ENCODE results near the gene CHD3. TPM values are rescaled to one million over a fixed set of nuclear protein-coding genes. Genes with fewer than 3 reads are reported as not detected.
A peak's percentile ranks its signal among the peaks of the same experiment; 100 is the strongest.

CHD3 gene
- total RNA-seq = 100 to 1,000 TPM; 274 to 287 TPM
- polyA plus RNA-seq = 10 to 100 TPM in 1 of 2 donors, under 1 TPM in 1; 0.84 to 24.4 TPM

GRCh38 chr17:7888184-7888920 is at the start of gene CHD3:
CHD3 (plus strand) TSS chr17:7888789; CDS start chr17:7889001, 212 bp downstream.
- H3K27ac Mint-ChIP-seq = peak within 1 kb of the TSS in 3 of 7 donors; percentile 68 to 84 (median 70)
- Histone ChIP-seq H3K27me3 (ENCODE audit: insufficient read depth, low read length) (no peaks in the 10 kb centered on the region), H3K36me3 (ENCODE audit: insufficient read depth, low read length) (peaks cover 32% of the 10 kb centered on the region), H3K9me3 (ENCODE audit: control insufficient read depth in 1 of 2, low read length in 2 of 2) (no peaks in the 10 kb centered on the region), H3K4me1 (ENCODE audit: insufficient read depth, low read length) (peaks cover 39% of the 10 kb centered on the region), H3K4me3 (ENCODE audit: low read length in 2 of 2) (peak within 1 kb of the TSS; percentile 86 to 96), H3K27ac (ENCODE audit: low read depth, low read length) (peak within 1 kb of the TSS; percentile 65)
- H3K27me3 Mint-ChIP-seq = no peaks in the 10 kb centered on the region
- ChIA-PET CTCF (ENCODE audit: partially characterized antibody) (interaction anchor here (1.6 kb wide), 2 partner anchors 24 to 100 kb away, joined by 5 to 8 read pairs; no protein-coding TSS in a partner anchor), POLR2A (ENCODE audit: partially characterized antibody) (interaction anchor here (0.6 to 1.4 kb wide), 10 partner anchors 8 to 102 kb away, joined by 3 to 5 read pairs (median 3); partner anchors contain the start of gene RNF227)
- H3K4me3 Mint-ChIP-seq = peak within 1 kb of the TSS in 3 of 8 donors; percentile 13 to 31 (median 17)
- H3K36me3 Mint-ChIP-seq = peaks cover 21 to 41% of the 10 kb centered on the region in 2 donors
- intact Hi-C loops (cut with micrococcal nuclease) = no loop called here
- peaks cover 10 to 16% (median 12%) of the 10 kb centered on the region in 4 donors for H3K4me1 Mint-ChIP-seq
- DNase-seq = peak; percentile 36 to 63 (median 43)
- H3K9me3 Mint-ChIP-seq = no peaks in the 10 kb centered on the region

- H3K4me3 ChIP-seq (ENCODE audit: low read length in 2 of 2) = no peak overlapping the region
- Mint-ChIP-seq H3K27me3 (peaks cover 0 to 3% of the 10 kb centered on the region in 2 donors), H3K4me3 (peak overlapping the region in 6 of 8 donors; percentile 37 to 90 (median 58)), H3K9me3 (peaks cover 0 to 3% (median 0%) of the 10 kb centered on the region in 8 donors), H3K36me3 (peaks cover 0 to 51% of the 10 kb centered on the region in 2 donors), H3K4me1 (peaks cover 43 to 94% (median 59%) of the 10 kb centered on the region in 4 donors), H3K27ac (peak overlapping the region; percentile 43 to 100 (median 100))
- CTCF ChIA-PET (ENCODE audit: partially characterized antibody) = interaction anchor here (1.0 to 1.3 kb wide), 2 partner anchors 12 to 18 kb away, joined by 3 read pairs; partner anchors contain the start of gene NAA38
- H3K27me3 ChIP-seq (ENCODE audit: insufficient read depth, low read length) = no peaks in the 10 kb centered on the region
- DNase-seq = peak in 1 of 5 donors; percentile 47
- peak overlapping the region; percentile 99 for H3K27ac ChIP-seq (ENCODE audit: low read depth, low read length)
- no peaks in the 10 kb centered on the region for H3K36me3 ChIP-seq (ENCODE audit: insufficient read depth, low read length)
- H3K9me3 ChIP-seq (ENCODE audit: control insufficient read depth in 1 of 2, low read length in 2 of 2) = no peaks in the 10 kb centered on the region
- intact Hi-C loops (cut with micrococcal nuclease) = no loop called here
- POLR2A ChIA-PET (ENCODE audit: partially characterized antibody) = interaction anchor here (9.0 kb wide), 1 partner anchor 8 kb away, joined by 238 read pairs; no protein-coding TSS in a partner anchor
- H3K4me1 ChIP-seq (ENCODE audit: insufficient read depth, low read length) = peaks cover 55% of the 10 kb centered on the region
These were observed 49.3 kb upstream of the CHD3 start for GRCh38 chr17:7839190-7839875.

GRCh38 chr17:7839876-7840261 is 48.7 kb upstream of the CHD3 start:
- H3K36me3 Mint-ChIP-seq = peaks cover 0 to 51% of the 10 kb centered on the region in 2 donors
- ChIA-PET POLR2A (ENCODE audit: partially characterized antibody) (interaction anchor here (4.3 to 4.5 kb wide), 2 partner anchors 11 to 18 kb away, joined by 23 to 45 read pairs; partner anchors contain the start of genes CYB5D1, NAA38 and TMEM88), CTCF (ENCODE audit: partially characterized antibody) (interaction anchor here (1.3 to 1.4 kb wide), 2 partner anchors 11 to 17 kb away, joined by 3 to 6 read pairs; partner anchors contain the start of gene NAA38)
- intact Hi-C loops (cut with micrococcal nuclease) = loop anchor here (5.0 to 10.0 kb wide), 3 partner anchors 153 to 605 kb away; partner anchors contain the start of genes CTC1, DVL2, PFAS and PHF23
- no peak overlapping the region for H3K4me3 ChIP-seq (ENCODE audit: low read length in 2 of 2)
- peaks cover 56% of the 10 kb centered on the region for H3K4me1 ChIP-seq (ENCODE audit: insufficient read depth, low read length)
- H3K9me3 Mint-ChIP-seq = peaks cover 0 to 3% (median 0%) of the 10 kb centered on the region in 8 donors
- H3K27ac Mint-ChIP-seq = peak overlapping the region; percentile 99 to 100 (median 100)
- H3K4me3 Mint-ChIP-seq = peak overlapping the region in 6 of 8 donors; percentile 17 to 90 (median 51)
- H3K36me3 ChIP-seq (ENCODE audit: insufficient read depth, low read length) = no peaks in the 10 kb centered on the region
- peak in 2 of 5 donors; percentile 37 to 38 for DNase-seq
- H3K4me1 Mint-ChIP-seq = peaks cover 43 to 90% (median 60%) of the 10 kb centered on the region in 4 donors
- no peaks in the 10 kb centered on the region for H3K9me3 ChIP-seq (ENCODE audit: control insufficient read depth in 1 of 2, low read length in 2 of 2)
- no peaks in the 10 kb centered on the region for H3K27me3 ChIP-seq (ENCODE audit: insufficient read depth, low read length)
- peak overlapping the region; percentile 99 for H3K27ac ChIP-seq (ENCODE audit: low read depth, low read length)
- peaks cover 0 to 3% of the 10 kb centered on the region in 2 donors for H3K27me3 Mint-ChIP-seq

GRCh38 chr17:7840441-7840840 is 48.1 kb upstream of the CHD3 start:
- Mint-ChIP-seq H3K9me3 (peaks cover 0 to 1% (median 0%) of the 10 kb centered on the region in 8 donors), H3K4me1 (peaks cover 45 to 85% (median 62%) of the 10 kb centered on the region in 4 donors), H3K4me3 (peak overlapping the region in 7 of 8 donors; percentile 62 to 98 (median 88)), H3K36me3 (peaks cover 0 to 45% of the 10 kb centered on the region in 2 donors), H3K27ac (peak overlapping the region; percentile 99 to 100 (median 100)), H3K27me3 (peaks cover 0 to 3% of the 10 kb centered on the region in 2 donors)
- Histone ChIP-seq H3K27ac (ENCODE audit: low read depth, low read length) (peak overlapping the region; percentile 99), H3K4me1 (ENCODE audit: insufficient read depth, low read length) (peaks cover 62% of the 10 kb centered on the region), H3K9me3 (ENCODE audit: control insufficient read depth in 1 of 2, low read length in 2 of 2) (no peaks in the 10 kb centered on the region), H3K27me3 (ENCODE audit: insufficient read depth, low read length) (no peaks in the 10 kb centered on the region), H3K4me3 (ENCODE audit: low read length in 2 of 2) (no peak overlapping the region), H3K36me3 (ENCODE audit: insufficient read depth, low read length) (no peaks in the 10 kb centered on the region)
- ChIA-PET CTCF (ENCODE audit: partially characterized antibody) (interaction anchor here (0.6 to 1.4 kb wide), 5 partner anchors 9 to 26 kb away, joined by 3 to 6 read pairs (median 4); no protein-coding TSS in a partner anchor), POLR2A (ENCODE audit: partially characterized antibody) (interaction anchor here (4.3 to 4.5 kb wide), 2 partner anchors 10 to 17 kb away, joined by 23 to 45 read pairs; partner anchors contain the start of genes CYB5D1, NAA38 and TMEM88)
- intact Hi-C loops (cut with micrococcal nuclease) = loop anchor here (5.0 to 10.0 kb wide), 3 partner anchors 153 to 606 kb away; partner anchors contain the start of genes CTC1, DVL2, PFAS and PHF23
- no peak for DNase-seq

GRCh38 chr17:7840875-7841274 is 47.7 kb upstream of the CHD3 start:
- Histone ChIP-seq H3K27ac (ENCODE audit: low read depth, low read length) (peak overlapping the region; percentile 99), H3K27me3 (ENCODE audit: insufficient read depth, low read length) (no peaks in the 10 kb centered on the region), H3K36me3 (ENCODE audit: insufficient read depth, low read length) (no peaks in the 10 kb centered on the region), H3K9me3 (ENCODE audit: control insufficient read depth in 1 of 2, low read length in 2 of 2) (no peaks in the 10 kb centered on the region), H3K4me1 (ENCODE audit: insufficient read depth, low read length) (peaks cover 63% of the 10 kb centered on the region), H3K4me3 (ENCODE audit: low read length in 2 of 2) (peak overlapping the region in 1 of 2 donors; percentile 92)
- ChIA-PET POLR2A (ENCODE audit: partially characterized antibody) (interaction anchor here (4.3 to 13.6 kb wide), 3 partner anchors 6 to 17 kb away, joined by 23 to 238 read pairs (median 45); partner anchors contain the start of genes CYB5D1, KDM6B, NAA38 and TMEM88), CTCF (ENCODE audit: partially characterized antibody) (interaction anchor here (0.6 to 1.4 kb wide), 5 partner anchors 9 to 25 kb away, joined by 3 to 6 read pairs (median 4); no protein-coding TSS in a partner anchor)
- H3K4me3 Mint-ChIP-seq = peak overlapping the region; percentile 79 to 98 (median 90)
- H3K27ac Mint-ChIP-seq = peak overlapping the region; percentile 99 to 100 (median 100)
- H3K9me3 Mint-ChIP-seq = peaks cover 0 to 1% (median 0%) of the 10 kb centered on the region in 8 donors
- H3K27me3 Mint-ChIP-seq = peaks cover 0 to 3% of the 10 kb centered on the region in 2 donors
- intact Hi-C loops (cut with micrococcal nuclease) = loop anchor here (5.0 to 10.0 kb wide), 3 partner anchors 154 to 606 kb away; partner anchors contain the start of genes CTC1, DVL2, PFAS and PHF23
- peaks cover 0 to 47% of the 10 kb centered on the region in 2 donors for H3K36me3 Mint-ChIP-seq
- DNase-seq = no peak
- H3K4me1 Mint-ChIP-seq = peaks cover 47 to 84% (median 65%) of the 10 kb centered on the region in 4 donors

GRCh38 chr17:7841396-7841914 is 47.1 kb upstream of the CHD3 start:
- peaks cover 57% of the 10 kb centered on the region for H3K4me1 ChIP-seq (ENCODE audit: insufficient read depth, low read length)
- peak overlapping the region; percentile 99 for H3K27ac ChIP-seq (ENCODE audit: low read depth, low read length)
- Mint-ChIP-seq H3K27ac (peak overlapping the region; percentile 99 to 100 (median 100)), H3K9me3 (peaks cover 0 to 1% (median 0%) of the 10 kb centered on the region in 8 donors), H3K4me3 (peak overlapping the region; percentile 92 to 99 (median 97)), H3K36me3 (peaks cover 0 to 48% of the 10 kb centered on the region in 2 donors), H3K27me3 (peaks cover 0 to 3% of the 10 kb centered on the region in 2 donors), H3K4me1 (peaks cover 44 to 78% (median 62%) of the 10 kb centered on the region in 4 donors)
- DNase-seq = peak in 4 of 5 donors; percentile 82 to 100 (median 82)
- H3K4me3 ChIP-seq (ENCODE audit: low read length in 2 of 2) = peak overlapping the region in 1 of 2 donors; percentile 92
- intact Hi-C loops (cut with micrococcal nuclease) = loop anchor here (5.0 to 10.0 kb wide), 3 partner anchors 154 to 607 kb away; partner anchors contain the start of genes CTC1, DVL2, PFAS and PHF23
- CTCF ChIA-PET (ENCODE audit: partially characterized antibody) = interaction anchor here (1.0 to 1.4 kb wide), 3 partner anchors 10 to 25 kb away, joined by 4 to 6 read pairs (median 4); no protein-coding TSS in a partner anchor
- H3K36me3 ChIP-seq (ENCODE audit: insufficient read depth, low read length) = peaks cover 2% of the 10 kb centered on the region
- H3K9me3 ChIP-seq (ENCODE audit: control insufficient read depth in 1 of 2, low read length in 2 of 2) = no peaks in the 10 kb centered on the region
- H3K27me3 ChIP-seq (ENCODE audit: insufficient read depth, low read length) = no peaks in the 10 kb centered on the region
- POLR2A ChIA-PET (ENCODE audit: partially characterized antibody) = interaction anchor here (0.6 to 13.6 kb wide), 8 partner anchors 7 to 385 kb away, joined by 3 to 238 read pairs (median 4); partner anchors contain the start of genes ATP1B2, CYB5D1, KDM6B and NAA38
